BJ (cell line): ENCODE measurements around the gene SDHAF3. TPM values are rescaled to one million over a fixed set of nuclear protein-coding genes. Genes with fewer than 3 reads are reported as not detected.

ENCODE experiments used
- CTCF ChIA-PET: fragments of 350-600 bp; formaldehyde crosslinking; extraction: SDS; loops from one replicate; lab custom pipeline; 2021; ENCODE audit warnings: antibody characterized with exemption, inconsistent platforms; lab: Yijun Ruan, JAX
- POLR2A ChIA-PET: fragments of 300-600 bp; sonication (Branson Sonifier 250); formaldehyde crosslinking; extraction: SDS; loops from one replicate; lab custom pipeline; 2021; ENCODE audit warnings: antibody characterized with exemption; lab: Charles Lee
- DNase-seq: peaks from one replicate; pipeline ENCODE4 v3.0.0-alpha.2; 2011; ENCODE audit warnings: low read depth
- H3K27me3 ChIP-seq: 2 replicates; pipeline ENCODE4 v1.6.0; 2011; ENCODE audit warnings: low read length; ENCODE audit not compliant: control insufficient read depth, insufficient read depth
- H3K36me3 ChIP-seq: 2 replicates; pipeline ENCODE4 v1.5.1; 2011; ENCODE audit warnings: low read length; ENCODE audit not compliant: control insufficient read depth, insufficient read depth
- H3K4me3 ChIP-seq: 2 replicates; pipeline ENCODE4 v1.5.1; 2011; ENCODE audit warnings: low read depth, mild to moderate bottlenecking, control low read depth, low read length
- CTCF ChIP-seq: IDR thresholded peaks from 2 replicates; pipeline ENCODE4 v1.5.1; 2011; ENCODE audit warnings: low read depth, mild to moderate bottlenecking, control low read depth, inconsistent platforms, low read length, moderate library complexity; ENCODE audit not compliant: insufficient read depth
- polyA plus RNA-seq: library from polyadenylated mRNA; depleted of rRNA; stranded (reverse); fragments of >200 nt; gene quantifications from 2 replicates; pipeline ENCODE4 v1.2.3, GENCODE V29; 2011

SDHAF3 gene
- polyA plus RNA-seq, 1 experiment, result 3.9 TPM

GRCh38 chr7:97096037-97096436 is 21.5 kb upstream of the SDHAF3 start:
- H3K27me3 ChIP-seq, result no peaks in the 10 kb centered on the region
- H3K36me3 ChIP-seq, result no peaks in the 10 kb centered on the region
- no peak for DNase-seq
- POLR2A ChIA-PET, result no interaction called here
- CTCF ChIA-PET, result interaction anchor here (1.0 to 2.6 kb wide), 4 partner anchors 9 to 1181 kb away, joined by 3 to 11 read pairs (median 4); no protein-coding TSS in a partner anchor
- no peak overlapping the region for H3K4me3 ChIP-seq
- TF ChIP-seq CTCF, result no peak

DNA sequence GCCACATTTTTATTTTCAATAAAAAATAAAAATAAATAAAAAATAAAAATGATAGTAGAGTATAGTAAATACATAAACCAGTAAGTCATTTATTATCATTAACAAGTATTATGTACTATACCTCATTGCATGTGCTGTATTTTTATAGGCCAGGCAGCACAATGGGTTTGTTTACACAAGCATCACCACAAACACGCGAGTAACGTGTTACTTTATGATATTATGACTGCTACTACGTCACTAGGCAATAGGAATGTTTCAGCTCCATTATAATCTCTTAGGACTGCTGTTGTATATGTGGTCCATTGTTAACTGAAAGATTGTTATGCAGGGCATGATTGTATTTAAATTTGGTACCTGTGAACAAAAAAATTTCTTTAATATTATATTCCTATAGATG is 20.8 kb upstream of the SDHAF3 start:
- CTCF ChIA-PET, result interaction anchor here (1.0 to 1.1 kb wide), 2 partner anchors 739 to 1182 kb away, joined by 3 to 5 read pairs; no protein-coding TSS in a partner anchor
- DNase-seq, result no peak
- no peak for TF ChIP-seq CTCF
- Histone ChIP-seq H3K36me3 (no peaks in the 10 kb centered on the region), H3K27me3 (no peaks in the 10 kb centered on the region), H3K4me3 (no peak overlapping the region)
- POLR2A ChIA-PET, result no interaction called here

DNA sequence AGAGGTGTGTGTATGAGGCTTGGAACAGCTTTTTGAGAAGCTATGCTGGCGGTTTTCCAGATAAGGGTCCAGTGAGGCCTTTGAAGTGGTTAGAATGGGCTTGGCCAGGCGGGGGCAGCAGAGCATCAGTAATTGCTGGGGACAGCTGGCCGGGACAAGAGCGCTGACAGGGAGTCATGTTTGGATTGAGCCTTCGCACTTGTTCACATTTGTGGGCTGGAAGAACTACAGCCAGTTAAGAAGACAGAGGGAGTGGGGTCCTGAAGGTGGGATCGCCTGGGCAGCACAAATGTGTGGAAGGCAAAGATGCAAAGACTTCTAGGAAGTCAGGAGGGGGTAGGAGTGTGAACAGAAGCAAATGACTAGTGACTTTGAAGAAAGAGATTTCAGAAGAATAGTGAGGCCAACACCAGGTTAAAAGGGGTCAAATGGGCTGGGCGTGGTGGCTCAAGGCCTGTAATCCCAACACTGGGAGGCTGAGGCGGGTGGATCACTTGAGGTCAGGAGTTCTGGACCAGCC is 12.7 kb upstream of the SDHAF3 start:
- Histone ChIP-seq H3K27me3 (no peaks in the 10 kb centered on the region; the same call in 1 of the 2 replicates), H3K36me3 (no peaks in the 10 kb centered on the region), H3K4me3 (no peak overlapping the region)
- ChIA-PET CTCF (interaction anchor here (0.5 to 2.5 kb wide), 20 partner anchors 9 to 1345 kb away, joined by 3 to 29 read pairs (median 4); partner anchors contain the start of gene SDHAF3), POLR2A (no interaction called here)
- no peak for DNase-seq
- TF ChIP-seq CTCF, result peak; percentile 68

DNA sequence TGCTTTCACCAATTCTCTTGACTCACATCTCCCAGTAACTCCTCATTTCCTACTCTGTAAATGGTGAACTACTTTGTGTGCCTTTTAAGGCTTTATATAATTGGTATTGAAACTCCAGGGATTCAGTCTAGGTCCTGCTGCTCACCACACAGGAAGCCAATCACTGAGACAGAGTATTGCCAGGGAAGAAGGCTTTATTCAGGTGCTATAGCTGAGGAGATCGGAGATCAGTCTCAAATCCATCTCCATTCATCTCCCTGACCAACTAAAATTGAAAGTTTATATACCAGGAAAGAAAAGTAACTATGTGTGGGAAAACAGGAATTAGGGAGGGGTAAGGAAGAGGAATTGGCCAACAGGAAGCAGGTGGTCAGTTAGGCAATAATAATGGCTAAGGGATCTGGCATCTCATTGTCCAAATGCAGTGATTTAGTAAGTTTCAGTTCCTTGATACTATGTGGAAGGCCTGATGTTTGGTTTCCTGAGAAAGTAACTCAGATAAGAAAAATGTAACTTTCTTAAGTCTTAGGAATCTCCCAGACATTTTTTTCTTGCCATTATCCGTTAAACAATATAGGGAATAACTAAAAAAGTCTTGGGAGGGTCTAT is 10.2 kb upstream of the SDHAF3 start:
- TF ChIP-seq CTCF, result no peak
- POLR2A ChIA-PET, result no interaction called here
- Histone ChIP-seq H3K36me3 (no peaks in the 10 kb centered on the region), H3K4me3 (no peak overlapping the region), H3K27me3 (no peaks in the 10 kb centered on the region; the same call in 1 of the 2 replicates)
- no peak for DNase-seq
- CTCF ChIA-PET, result no interaction called here

- ChIA-PET CTCF (interaction anchor here (1.3 to 4.9 kb wide), 4 partner anchors 11 to 731 kb away, joined by 4 to 20 read pairs (median 4); no protein-coding TSS in a partner anchor), POLR2A (no interaction called here)
- no peak for TF ChIP-seq CTCF
- Histone ChIP-seq H3K27me3 (no peaks in the 10 kb centered on the region), H3K36me3 (no peaks in the 10 kb centered on the region), H3K4me3 (no peak overlapping the region)
- DNase-seq, result no peak
Observed at GRCh38 chr7:97116308-97116707, 1.2 kb upstream of the SDHAF3 start.
